ENCODE data around the gene PLXNC1. TPM values are rescaled to one million over a fixed set of nuclear protein-coding genes. Genes with fewer than 3 reads are reported as not detected.

PLXNC1 gene
- total and polyA plus RNA-seq, 2 donors (not counting 1 experiment from before 2014, with no cell fraction given) = 9.7 to 33.6 TPM

DNA sequence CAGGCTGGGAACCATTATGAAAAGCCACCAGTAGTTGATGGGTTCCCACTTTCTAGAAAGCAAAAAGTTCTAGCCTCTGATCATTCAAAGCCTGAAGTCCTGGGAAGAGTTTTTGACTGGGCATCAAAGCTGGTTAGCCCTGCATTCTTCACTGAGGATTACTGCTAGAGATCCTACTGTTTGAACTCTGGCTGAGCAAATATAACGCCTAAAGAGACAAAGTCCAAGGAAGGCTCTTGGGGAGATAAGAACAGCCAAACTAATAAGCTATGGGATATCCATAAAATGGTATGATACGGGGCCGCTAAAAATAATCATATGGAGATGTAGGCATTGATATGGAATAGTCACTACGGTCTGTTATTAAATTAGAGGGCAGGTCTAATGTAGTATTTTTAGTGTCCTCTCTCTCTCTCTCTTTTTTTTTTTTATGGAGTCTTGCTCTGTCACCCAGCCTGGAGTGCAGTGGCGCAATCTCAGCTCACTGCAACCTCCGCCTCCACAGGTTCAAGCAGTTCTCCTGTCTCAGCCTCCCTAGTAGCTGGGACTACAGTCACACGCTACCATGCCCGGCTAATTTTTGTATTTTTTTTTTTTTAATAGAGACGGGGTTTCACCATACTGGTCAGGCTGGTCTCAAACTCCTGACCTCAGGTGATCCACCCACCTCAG lies 35.5 kb downstream of the PLXNC1 start:
- H3K36me3 ChIP-seq (replicated peaks in 1 of 2; ENCODE audit: control extremely low read depth in 1 of 2, control insufficient read depth in 1 of 2, extremely low read depth in 1 of 2, insufficient read depth in 2 of 2, low read length in 1 of 2) = peaks cover 0 to 42% of the 10 kb centered on the region in 2 experiments
- H3K9me3 ChIP-seq (ENCODE audit: control extremely low read depth in 1 of 3, control insufficient read depth in 2 of 3, insufficient read depth in 1 of 3, low read length in 2 of 3) = no peaks in the 10 kb centered on the region
- no peak overlapping the region for H3K4me3 Mint-ChIP-seq
- H3K4me1 ChIP-seq (ENCODE audit: control insufficient read depth in 2 of 2, insufficient read depth in 2 of 2, low read length in 2 of 2) = peaks cover 0 to under 1% of the 10 kb centered on the region in 2 donors
- 100% methylated on average over 1 of the region's 9 CpGs for WGBS (ENCODE audit: insufficient coverage)
- no peaks in the 10 kb centered on the region for H3K9me3 Mint-ChIP-seq (ENCODE audit: insufficient read depth)
- H3K27me3 Mint-ChIP-seq = no peaks in the 10 kb centered on the region
- intact Hi-C loops (cut with micrococcal nuclease) = no loop called here
- TF ChIP-seq, protein P1, sequence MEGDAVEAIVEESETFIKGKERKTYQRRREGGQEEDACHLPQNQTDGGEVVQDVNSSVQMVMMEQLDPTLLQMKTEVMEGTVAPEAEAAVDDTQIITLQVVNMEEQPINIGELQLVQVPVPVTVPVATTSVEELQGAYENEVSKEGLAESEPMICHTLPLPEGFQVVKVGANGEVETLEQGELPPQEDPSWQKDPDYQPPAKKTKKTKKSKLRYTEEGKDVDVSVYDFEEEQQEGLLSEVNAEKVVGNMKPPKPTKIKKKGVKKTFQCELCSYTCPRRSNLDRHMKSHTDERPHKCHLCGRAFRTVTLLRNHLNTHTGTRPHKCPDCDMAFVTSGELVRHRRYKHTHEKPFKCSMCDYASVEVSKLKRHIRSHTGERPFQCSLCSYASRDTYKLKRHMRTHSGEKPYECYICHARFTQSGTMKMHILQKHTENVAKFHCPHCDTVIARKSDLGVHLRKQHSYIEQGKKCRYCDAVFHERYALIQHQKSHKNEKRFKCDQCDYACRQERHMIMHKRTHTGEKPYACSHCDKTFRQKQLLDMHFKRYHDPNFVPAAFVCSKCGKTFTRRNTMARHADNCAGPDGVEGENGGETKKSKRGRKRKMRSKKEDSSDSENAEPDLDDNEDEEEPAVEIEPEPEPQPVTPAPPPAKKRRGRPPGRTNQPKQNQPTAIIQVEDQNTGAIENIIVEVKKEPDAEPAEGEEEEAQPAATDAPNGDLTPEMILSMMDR (IDR thresholded peaks at IDR 0.05) = no peak
- no peak for TF ChIP-seq EZH2 (IDR thresholded peaks at IDR 0.05; ENCODE audit: borderline replicate concordance, insufficient read depth, low read depth, low read length, poor library complexity, severe bottlenecking)
- H3K27me3 ChIP-seq (replicated peaks in 1 of 4; ENCODE audit: control extremely low read depth in 1 of 4, control insufficient read depth in 3 of 4, insufficient read depth in 4 of 4, low read length in 3 of 4) = no peaks in the 10 kb centered on the region
- DNase-seq (no peak), ATAC-seq (ENCODE audit: low read depth) (no peak)
- H3K4me2 ChIP-seq (replicated peaks; ENCODE audit: low read depth, low read length, poor library complexity, severe bottlenecking) = no peak overlapping the region
- no peak overlapping the region for H3K4me3 ChIP-seq (ENCODE audit: control extremely low read depth in 1 of 5, extremely low read depth in 1 of 5, insufficient read depth in 1 of 5, low read depth in 2 of 5, low read length in 4 of 5)
- H2AFZ ChIP-seq (ENCODE audit: insufficient read depth, low read depth, low read length, poor library complexity, severe bottlenecking) = no peak overlapping the region
- ChIA-PET CTCF (interaction anchor here (0.7 kb wide), 1 partner anchor 85 kb away, joined by 3 read pairs; no protein-coding TSS in a partner anchor), POLR2A (no interaction called here)
- H3K9ac ChIP-seq (ENCODE audit: low read length) = no peak overlapping the region
- H3K4me1 Mint-ChIP-seq = peaks cover 15% of the 10 kb centered on the region
- H4K20me1 ChIP-seq (ENCODE audit: control insufficient read depth, insufficient read depth, low read length, poor library complexity, severe bottlenecking) = no peaks in the 10 kb centered on the region
- peaks cover 7% of the 10 kb centered on the region for H3K79me2 ChIP-seq (ENCODE audit: control insufficient read depth, insufficient read depth, low read length)
- no peak overlapping the region for H3K27ac ChIP-seq (ENCODE audit: low read length in 2 of 2)
- H3K27ac Mint-ChIP-seq = no peak overlapping the region

DNA sequence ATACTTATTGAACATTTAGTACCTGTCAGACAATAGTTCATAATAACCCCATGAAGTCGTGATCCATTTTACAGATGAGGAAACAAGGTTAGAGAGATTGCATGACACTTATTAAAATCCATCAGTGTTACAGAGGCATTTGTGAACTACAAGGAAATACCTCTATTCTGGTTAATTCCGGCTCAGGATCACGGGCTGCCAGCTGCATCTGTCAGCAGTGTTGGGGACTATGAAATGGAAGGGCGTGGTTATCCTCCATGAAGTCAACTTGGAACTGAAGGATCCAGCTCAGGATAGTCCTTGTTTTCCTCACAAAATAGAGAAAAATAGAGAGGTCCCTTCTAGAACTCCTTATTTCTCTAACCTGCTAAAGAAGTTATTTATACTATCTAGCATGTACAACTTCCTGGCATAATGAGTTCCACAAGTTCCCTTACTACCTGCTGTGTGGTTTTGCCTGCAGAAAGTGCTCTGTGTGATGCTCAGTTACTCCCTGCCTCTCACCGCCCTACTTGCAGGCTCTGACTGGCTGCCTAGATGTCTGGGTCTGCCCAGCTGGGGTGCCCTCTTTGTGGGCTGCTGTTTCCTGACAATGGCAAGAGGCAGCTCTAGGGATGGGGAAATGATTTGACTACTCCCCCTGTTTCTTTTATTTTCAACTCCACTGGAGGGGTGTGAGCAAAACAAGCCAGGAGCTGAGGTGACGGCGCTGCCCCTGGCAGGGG lies 36.8 kb downstream of the PLXNC1 start:
- ChIA-PET POLR2A (no interaction called here), CTCF (no interaction called here)
- no peaks in the 10 kb centered on the region for H3K27me3 ChIP-seq (replicated peaks in 1 of 4; ENCODE audit: control extremely low read depth in 1 of 4, control insufficient read depth in 3 of 4, insufficient read depth in 4 of 4, low read length in 3 of 4)
- ATAC-seq (ENCODE audit: low read depth) = no peak
- Mint-ChIP-seq H3K9me3 (ENCODE audit: insufficient read depth) (no peaks in the 10 kb centered on the region), H3K4me1 (peaks cover 9% of the 10 kb centered on the region), H3K4me3 (no peak overlapping the region), H3K27me3 (no peaks in the 10 kb centered on the region), H3K27ac (no peak overlapping the region)
- no peak overlapping the region for H3K9ac ChIP-seq (ENCODE audit: low read length)
- H3K9me3 ChIP-seq (ENCODE audit: control extremely low read depth in 1 of 3, control insufficient read depth in 2 of 3, insufficient read depth in 1 of 3, low read length in 2 of 3) = no peaks in the 10 kb centered on the region
- peaks cover 17% of the 10 kb centered on the region for H3K79me2 ChIP-seq (ENCODE audit: control insufficient read depth, insufficient read depth, low read length)
- no peak for DNase-seq
- no peak overlapping the region for H2AFZ ChIP-seq (ENCODE audit: insufficient read depth, low read depth, low read length, poor library complexity, severe bottlenecking)
- no peak overlapping the region for H3K4me2 ChIP-seq (replicated peaks; ENCODE audit: low read depth, low read length, poor library complexity, severe bottlenecking)
- peaks cover 0 to 49% of the 10 kb centered on the region in 2 experiments for H3K36me3 ChIP-seq (replicated peaks in 1 of 2; ENCODE audit: control extremely low read depth in 1 of 2, control insufficient read depth in 1 of 2, extremely low read depth in 1 of 2, insufficient read depth in 2 of 2, low read length in 1 of 2)
- no peak overlapping the region for H3K4me3 ChIP-seq (ENCODE audit: control extremely low read depth in 1 of 5, extremely low read depth in 1 of 5, insufficient read depth in 1 of 5, low read depth in 2 of 5, low read length in 4 of 5)
- 88% methylated on average over 4 of the region's 7 CpGs for WGBS (ENCODE audit: insufficient coverage)
- intact Hi-C loops (cut with micrococcal nuclease) = no loop called here
- no peak overlapping the region for H3K27ac ChIP-seq (ENCODE audit: low read length in 2 of 2)
- no peaks in the 10 kb centered on the region for H4K20me1 ChIP-seq (ENCODE audit: control insufficient read depth, insufficient read depth, low read length, poor library complexity, severe bottlenecking)
- TF ChIP-seq EZH2 (IDR thresholded peaks at IDR 0.05; ENCODE audit: borderline replicate concordance, insufficient read depth, low read depth, low read length, poor library complexity, severe bottlenecking) = no peak
- TF ChIP-seq, protein P1 (IDR thresholded peaks at IDR 0.05) = no peak
- no peaks in the 10 kb centered on the region for H3K4me1 ChIP-seq (ENCODE audit: control insufficient read depth in 2 of 2, insufficient read depth in 2 of 2, low read length in 2 of 2)

Measured in B cell (primary cell).